ENCODE results near the gene CDC42EP4. TPM values are rescaled to one million over a fixed set of nuclear protein-coding genes. Genes with fewer than 3 reads are reported as not detected.
"Not testable (repeated sequence)": the region's sequence is repeated elsewhere in the genome, so short reads cannot be mapped to it uniquely, and the experiment has no call there.

CDC42EP4 gene
- total RNA-seq, 1 experiment from 2014 or later, result 25.8 TPM

DNA sequence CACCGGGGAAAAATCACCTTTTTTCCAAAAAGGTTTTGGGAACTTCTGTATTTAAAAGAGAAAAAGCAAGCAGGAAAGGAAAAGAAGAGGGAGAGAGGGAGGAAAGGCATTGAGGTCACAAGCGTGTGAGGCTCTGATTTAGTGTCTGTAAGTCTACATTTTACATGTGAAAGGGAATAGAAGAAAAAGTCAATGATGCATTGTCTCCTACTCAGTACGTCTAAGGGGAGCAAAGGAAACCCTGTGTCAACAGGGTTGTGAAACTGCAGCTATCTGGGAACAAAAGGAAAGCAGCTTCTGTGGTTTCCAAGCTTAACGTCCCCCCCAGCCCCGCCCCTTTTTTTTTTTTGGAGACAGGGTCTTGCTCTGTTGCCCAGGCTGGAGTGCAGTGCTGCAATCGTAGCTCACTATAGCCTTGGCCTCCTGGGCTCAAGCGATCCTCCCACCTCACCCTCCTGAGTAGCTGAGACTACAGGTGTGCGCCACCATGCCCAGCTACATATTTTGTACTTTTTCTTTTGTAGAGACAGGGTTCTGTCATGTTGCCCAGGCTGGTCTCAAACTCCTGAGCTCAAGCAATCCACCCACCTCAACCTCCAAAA, 1.8 kb upstream of the CDC42EP4 start:
- Histone ChIP-seq H3K27me3 (replicated peaks; ENCODE audit: control insufficient read depth, insufficient read depth, low read length) (no peaks in the 10 kb centered on the region), H3K36me3 (ENCODE audit: control insufficient read depth, insufficient read depth, low read length) (no peaks in the 10 kb centered on the region), H3K4me1 (peaks cover 19% of the 10 kb centered on the region), H3K4me3 (ENCODE audit: low read depth, low read length) (no peak overlapping the region), H3K9me3 (no peaks in the 10 kb centered on the region)
- H3K27me3 Mint-ChIP-seq (ENCODE audit: insufficient read depth, unreplicated experiment), result no peaks in the 10 kb centered on the region
- ChIA-PET POLR2A (no interaction called here), CTCF (interaction anchor here (0.6 to 1.2 kb wide), 2 partner anchors 50 to 56 kb away, joined by 3 to 4 read pairs; no protein-coding TSS in a partner anchor)
- BruUV-seq (replicated peaks), result no TSS peak
- H3K9me3 Mint-ChIP-seq (ENCODE audit: unreplicated experiment), result no peaks in the 10 kb centered on the region
- no peak for DNase-seq
- H3K27ac Mint-ChIP-seq (ENCODE audit: unreplicated experiment), result no peak overlapping the region
- intact Hi-C loops (cut with micrococcal nuclease; ENCODE audit: unreplicated experiment), result loop anchor here (2.0 kb wide), 2 partner anchors 47 to 59 kb away; no protein-coding TSS in a partner anchor
- H3K36me3 Mint-ChIP-seq (ENCODE audit: insufficient read depth, unreplicated experiment), result peaks cover 25% of the 10 kb centered on the region
- H3K4me1 Mint-ChIP-seq (ENCODE audit: low read depth, unreplicated experiment), result peaks cover 8% of the 10 kb centered on the region
- no peak overlapping the region for H3K4me3 Mint-ChIP-seq (ENCODE audit: unreplicated experiment)
- TF ChIP-seq, protein P1, sequence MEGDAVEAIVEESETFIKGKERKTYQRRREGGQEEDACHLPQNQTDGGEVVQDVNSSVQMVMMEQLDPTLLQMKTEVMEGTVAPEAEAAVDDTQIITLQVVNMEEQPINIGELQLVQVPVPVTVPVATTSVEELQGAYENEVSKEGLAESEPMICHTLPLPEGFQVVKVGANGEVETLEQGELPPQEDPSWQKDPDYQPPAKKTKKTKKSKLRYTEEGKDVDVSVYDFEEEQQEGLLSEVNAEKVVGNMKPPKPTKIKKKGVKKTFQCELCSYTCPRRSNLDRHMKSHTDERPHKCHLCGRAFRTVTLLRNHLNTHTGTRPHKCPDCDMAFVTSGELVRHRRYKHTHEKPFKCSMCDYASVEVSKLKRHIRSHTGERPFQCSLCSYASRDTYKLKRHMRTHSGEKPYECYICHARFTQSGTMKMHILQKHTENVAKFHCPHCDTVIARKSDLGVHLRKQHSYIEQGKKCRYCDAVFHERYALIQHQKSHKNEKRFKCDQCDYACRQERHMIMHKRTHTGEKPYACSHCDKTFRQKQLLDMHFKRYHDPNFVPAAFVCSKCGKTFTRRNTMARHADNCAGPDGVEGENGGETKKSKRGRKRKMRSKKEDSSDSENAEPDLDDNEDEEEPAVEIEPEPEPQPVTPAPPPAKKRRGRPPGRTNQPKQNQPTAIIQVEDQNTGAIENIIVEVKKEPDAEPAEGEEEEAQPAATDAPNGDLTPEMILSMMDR (IDR thresholded peaks at IDR 0.05; ENCODE audit: insufficient read depth in 1 of 2, low read depth in 1 of 2, low read length in 1 of 2, severe bottlenecking in 1 of 2, unreplicated experiment in 1 of 2), result no peak

DNA sequence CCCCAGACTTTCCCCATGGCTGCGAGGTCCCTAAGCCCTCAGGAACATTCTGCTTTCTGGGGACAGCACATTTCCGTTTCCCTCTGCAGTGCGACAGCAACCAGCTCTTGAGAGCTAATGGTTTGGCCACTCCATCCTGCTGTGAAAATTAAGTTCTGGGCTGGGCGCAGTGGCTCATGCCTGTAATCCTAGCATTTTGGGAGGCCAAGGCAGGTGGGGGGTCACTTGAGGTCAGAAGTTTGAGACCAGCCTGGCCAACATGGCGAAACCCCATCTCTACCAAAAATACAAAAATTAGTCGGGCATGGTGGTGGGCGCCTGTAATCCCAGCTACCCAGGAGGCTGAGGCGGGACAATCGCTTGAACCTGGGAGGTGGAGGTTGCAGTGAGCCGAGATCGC, 1.1 kb upstream of the CDC42EP4 start:
- intact Hi-C loops (cut with micrococcal nuclease; ENCODE audit: unreplicated experiment), result loop anchor here (2.0 kb wide), 2 partner anchors 48 to 58 kb away; no protein-coding TSS in a partner anchor
- Mint-ChIP-seq H3K4me3 (ENCODE audit: unreplicated experiment) (peak overlapping the region; percentile 88), H3K36me3 (ENCODE audit: insufficient read depth, unreplicated experiment) (peaks cover 28% of the 10 kb centered on the region)
- CTCF ChIA-PET, result interaction anchor here (1.1 to 1.4 kb wide), 3 partner anchors 47 to 57 kb away, joined by 4 to 9 read pairs (median 5); no protein-coding TSS in a partner anchor
- H3K4me1 Mint-ChIP-seq (ENCODE audit: low read depth, unreplicated experiment); DNase-seq; H3K27ac Mint-ChIP-seq (ENCODE audit: unreplicated experiment); H3K27me3 Mint-ChIP-seq (ENCODE audit: insufficient read depth, unreplicated experiment); H3K9me3 Mint-ChIP-seq (ENCODE audit: unreplicated experiment); H3K4me3 ChIP-seq (ENCODE audit: low read depth, low read length); BruUV-seq (replicated peaks); H3K27me3 ChIP-seq (replicated peaks; ENCODE audit: control insufficient read depth, insufficient read depth, low read length); H3K9me3 ChIP-seq; H3K36me3 ChIP-seq (ENCODE audit: control insufficient read depth, insufficient read depth, low read length); POLR2A ChIA-PET: not testable (repeated sequence)
- H3K4me1 ChIP-seq, result peaks cover 27% of the 10 kb centered on the region

DNA sequence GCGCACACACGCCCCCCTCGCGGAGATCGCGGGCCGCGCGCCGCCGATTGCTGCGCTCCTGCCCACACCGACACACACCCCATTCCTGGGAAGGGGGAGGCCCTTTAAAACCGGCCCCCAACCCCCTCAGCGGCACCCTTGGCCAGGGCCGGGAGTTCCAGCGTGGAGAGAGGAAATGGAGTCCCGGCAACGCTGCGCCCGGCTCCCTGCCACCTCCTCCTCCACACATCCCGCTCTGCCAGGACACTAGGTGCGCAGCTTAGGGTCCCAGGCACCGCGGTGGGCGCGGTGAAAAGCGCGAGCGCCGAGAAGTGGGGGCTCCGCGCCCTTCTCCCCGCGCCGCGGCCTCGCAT, 397 bp downstream of the CDC42EP4 start:
- POLR2A ChIA-PET, result interaction anchor here (0.8 kb wide), 3 partner anchors 22 to 79 kb away, joined by 3 to 4 read pairs (median 3); a partner anchor contains a TSS
- BruUV-seq (replicated peaks), result no TSS peak
- H3K4me1 ChIP-seq, result peaks cover 29% of the 10 kb centered on the region

More for the DNA sequence above, 397 bp downstream of the CDC42EP4 start:
- DNase-seq, result no peak
- TF ChIP-seq, protein P1 (IDR thresholded peaks at IDR 0.05; ENCODE audit: insufficient read depth in 1 of 2, low read depth in 1 of 2, low read length in 1 of 2, severe bottlenecking in 1 of 2, unreplicated experiment in 1 of 2), result no peak
- Mint-ChIP-seq H3K4me1 (ENCODE audit: low read depth, unreplicated experiment) (peaks cover 8% of the 10 kb centered on the region), H3K36me3 (ENCODE audit: insufficient read depth, unreplicated experiment) (peaks cover 31% of the 10 kb centered on the region), H3K9me3 (ENCODE audit: unreplicated experiment) (no peaks in the 10 kb centered on the region), H3K27ac (ENCODE audit: unreplicated experiment) (peak overlapping the region; percentile 45), H3K27me3 (ENCODE audit: insufficient read depth, unreplicated experiment) (no peaks in the 10 kb centered on the region), H3K4me3 (ENCODE audit: unreplicated experiment) (peak overlapping the region; percentile 88)
- CTCF ChIA-PET, result interaction anchor here (0.6 to 2.2 kb wide), 5 partner anchors 20 to 584 kb away, joined by 3 to 14 read pairs (median 6); no protein-coding TSS in a partner anchor
- H3K27me3 ChIP-seq (replicated peaks; ENCODE audit: control insufficient read depth, insufficient read depth, low read length), result no peaks in the 10 kb centered on the region
- intact Hi-C loops (cut with micrococcal nuclease; ENCODE audit: unreplicated experiment), result loop anchor here (2.0 kb wide), 1 partner anchor 59 kb away; no protein-coding TSS in a partner anchor
- H3K9me3 ChIP-seq, result no peaks in the 10 kb centered on the region
- peaks cover 3% of the 10 kb centered on the region; the same call in 1 of the 2 replicates for H3K36me3 ChIP-seq (ENCODE audit: control insufficient read depth, insufficient read depth, low read length)
- peak overlapping the region; percentile 97 for H3K4me3 ChIP-seq (ENCODE audit: low read depth, low read length)

Measured in Caco-2 (cell line).